Stimulated activated CD4-positive, alpha-beta T cell treated with anti-CD3 and anti-CD28 coated beads, TNF-alpha, amount 100 ng/mL, for 4 hours (primary cell): ENCODE data around the gene ZNF25.
"Not testable (repeated sequence)": the region's sequence is repeated elsewhere in the genome, so short reads cannot be mapped to it uniquely, and the experiment has no call there.

ENCODE experiments used
- DNase-seq, 3 experiments: peaks; one replicate each; pipeline ENCODE4 v3.0.0-alpha.2; 2020; ENCODE audit warnings: low read depth in 3 of 3

Gene ZNF25

DNA sequence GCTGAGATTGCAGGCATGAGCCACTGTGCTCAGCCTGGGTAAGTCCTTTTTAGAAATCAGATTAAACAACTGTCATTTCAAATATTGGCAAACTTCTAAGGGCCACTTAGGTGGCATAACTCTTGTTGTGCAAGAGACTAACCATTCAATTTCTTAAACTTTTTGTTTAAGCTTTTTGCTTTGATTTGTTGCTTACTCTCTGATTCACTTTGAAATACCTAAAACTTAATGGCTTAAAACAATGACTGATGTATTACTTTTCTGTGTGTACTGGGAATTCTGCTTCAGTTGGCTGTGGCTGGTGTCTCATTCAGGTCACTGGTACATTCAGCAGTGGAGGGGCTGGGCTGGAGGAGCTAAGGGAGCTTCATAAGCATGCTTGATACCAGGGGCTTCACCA lies 28.9 kb downstream of the ZNF25 start:
- no peak for DNase-seq

DNA sequence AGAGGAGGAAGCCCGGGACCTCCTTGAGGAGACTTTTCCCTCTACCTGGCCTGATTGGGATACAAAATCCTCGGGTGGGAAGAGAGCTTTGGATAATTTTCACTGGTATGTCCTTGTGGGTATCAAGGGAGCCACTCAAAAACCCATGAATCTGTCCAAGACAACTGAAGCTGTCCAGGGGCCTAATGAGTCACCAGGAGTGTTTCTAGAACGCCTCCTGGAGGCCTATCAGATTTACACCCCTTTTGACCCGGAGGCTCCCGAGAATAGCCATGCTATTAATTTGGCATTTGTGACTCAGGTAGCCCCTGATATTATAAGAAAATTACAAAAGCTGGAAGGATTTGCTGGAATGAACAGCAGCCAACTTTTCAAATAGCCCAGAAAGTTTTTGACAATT lies 38.6 kb downstream of the ZNF25 start:
- DNase-seq = no peak

DNA sequence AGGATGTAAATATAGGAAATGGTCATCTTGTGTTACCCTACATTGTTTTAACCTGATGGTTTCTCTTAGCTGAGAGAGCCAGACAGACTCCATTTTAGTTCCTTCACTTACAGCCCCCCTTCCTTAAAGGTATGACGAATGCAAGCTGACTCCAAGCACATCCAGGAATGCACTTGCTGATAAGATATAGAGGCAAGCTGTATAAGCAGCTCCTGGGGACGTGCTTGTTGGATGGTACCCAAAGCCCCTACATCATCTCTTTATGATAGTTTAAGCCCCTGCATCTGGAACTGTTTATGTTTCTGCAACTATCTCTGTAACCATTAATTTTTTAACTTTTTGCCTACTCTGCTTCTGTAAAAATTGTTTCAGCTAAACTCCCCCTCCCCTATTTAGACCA lies 41.7 kb downstream of the ZNF25 start:
- no peak for DNase-seq

DNA sequence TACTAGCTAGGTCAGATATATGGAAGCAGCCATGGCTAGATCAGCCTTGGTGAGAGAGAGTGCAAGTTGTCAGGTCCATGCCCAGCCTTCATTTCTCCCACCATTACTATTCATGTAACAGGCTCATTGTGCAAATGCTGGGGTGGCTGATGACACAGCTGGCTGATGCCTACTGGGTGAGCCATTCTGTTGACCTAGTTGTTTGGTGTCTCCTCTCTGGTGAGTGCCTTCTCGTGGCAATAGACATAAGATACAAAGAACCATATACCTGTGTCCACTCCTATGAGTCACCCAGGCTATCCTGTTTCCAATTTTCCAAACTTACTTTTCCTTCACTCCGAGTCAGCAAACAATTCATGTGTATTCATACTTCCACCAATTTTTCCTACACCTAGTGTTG lies 46.0 kb downstream of the ZNF25 start:
- no peak for DNase-seq

DNA sequence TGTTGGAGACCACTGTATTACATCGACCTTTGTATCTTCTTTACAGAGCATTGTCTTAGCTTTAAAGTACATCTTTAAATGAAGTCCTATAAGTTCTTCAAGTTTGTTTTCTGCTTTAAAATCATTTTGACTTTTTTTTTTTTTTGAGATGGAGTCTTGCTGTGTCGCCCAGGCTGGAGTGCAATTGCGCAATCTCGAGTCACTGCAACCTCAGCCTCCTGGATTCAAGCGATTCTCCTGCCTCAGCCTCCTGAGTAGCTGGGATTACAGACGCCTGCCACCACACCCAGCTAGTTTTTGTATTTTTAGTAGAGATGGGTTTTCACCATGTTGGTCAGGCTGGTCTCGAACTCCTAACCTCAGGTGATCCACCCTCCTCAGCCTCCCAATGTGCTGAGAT lies 68.3 kb downstream of the ZNF25 start:
- DNase-seq = not testable (repeated sequence)

DNA sequence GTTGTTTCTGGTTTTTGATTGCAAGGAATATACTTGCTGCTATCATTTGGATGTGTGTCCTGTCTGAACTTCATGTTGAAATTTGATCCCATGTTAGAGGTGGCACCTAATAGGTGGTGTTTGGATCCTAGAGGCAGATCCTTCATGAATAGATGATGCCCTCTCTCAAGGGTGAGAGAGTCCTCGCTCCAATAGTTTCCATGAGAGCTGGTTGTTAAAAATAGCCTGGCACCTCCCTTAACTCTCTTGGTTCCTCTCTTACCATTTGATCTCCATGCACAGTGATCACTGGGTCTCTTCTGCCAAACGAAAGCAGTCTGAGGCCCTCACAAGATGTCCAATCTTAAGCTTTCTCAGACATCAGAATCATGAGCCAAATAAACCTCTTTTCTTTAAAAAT lies 70.1 kb downstream of the ZNF25 start:
- no peak for DNase-seq
